GM12865 (cell line): ENCODE data around the gene GNG14.
A peak's percentile ranks its signal among the peaks of the same experiment; 100 is the strongest.

Source experiments
- DNase-seq: peaks from one replicate; pipeline ENCODE4 v3.0.0; 2010; ENCODE audit warnings: low read depth
- H3K4me3 ChIP-seq: 2 replicates; pipeline ENCODE4 v1.5.1; 2011; ENCODE audit warnings: mild to moderate bottlenecking, low read depth, low read length, control low read depth
- TF ChIP-seq, protein P1 (sequence below): IDR thresholded peaks from 2 replicates; pipeline ENCODE4 v1.5.1; 2011; ENCODE audit warnings: low read length, control low read depth, low read depth, inconsistent platforms; ENCODE audit not compliant: insufficient read depth; ENCODE audit errors: missing control alignments

Gene GNG14

DNA sequence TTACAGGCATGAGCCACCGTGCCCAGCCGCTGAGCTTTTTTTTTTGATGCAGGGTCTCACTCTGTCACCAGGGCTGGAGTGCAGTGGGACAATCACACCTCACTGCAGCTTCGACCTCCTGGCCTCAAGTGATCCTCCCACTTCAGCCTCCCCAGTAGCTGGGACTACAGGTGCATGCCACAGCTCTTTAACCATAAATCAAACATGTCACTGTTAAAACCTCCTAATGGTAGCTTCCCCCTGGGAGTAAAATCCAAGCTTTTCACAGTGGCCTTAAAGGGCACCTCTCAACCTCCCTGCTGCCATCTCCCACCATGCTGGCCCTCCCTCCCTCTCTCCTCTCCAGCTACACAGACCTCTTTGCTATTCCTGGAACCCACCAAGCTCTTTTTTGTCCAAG, 2.0 kb upstream of the GNG14 start:
- no peak overlapping the region for H3K4me3 ChIP-seq
- DNase-seq = no peak
- TF ChIP-seq, protein P1, sequence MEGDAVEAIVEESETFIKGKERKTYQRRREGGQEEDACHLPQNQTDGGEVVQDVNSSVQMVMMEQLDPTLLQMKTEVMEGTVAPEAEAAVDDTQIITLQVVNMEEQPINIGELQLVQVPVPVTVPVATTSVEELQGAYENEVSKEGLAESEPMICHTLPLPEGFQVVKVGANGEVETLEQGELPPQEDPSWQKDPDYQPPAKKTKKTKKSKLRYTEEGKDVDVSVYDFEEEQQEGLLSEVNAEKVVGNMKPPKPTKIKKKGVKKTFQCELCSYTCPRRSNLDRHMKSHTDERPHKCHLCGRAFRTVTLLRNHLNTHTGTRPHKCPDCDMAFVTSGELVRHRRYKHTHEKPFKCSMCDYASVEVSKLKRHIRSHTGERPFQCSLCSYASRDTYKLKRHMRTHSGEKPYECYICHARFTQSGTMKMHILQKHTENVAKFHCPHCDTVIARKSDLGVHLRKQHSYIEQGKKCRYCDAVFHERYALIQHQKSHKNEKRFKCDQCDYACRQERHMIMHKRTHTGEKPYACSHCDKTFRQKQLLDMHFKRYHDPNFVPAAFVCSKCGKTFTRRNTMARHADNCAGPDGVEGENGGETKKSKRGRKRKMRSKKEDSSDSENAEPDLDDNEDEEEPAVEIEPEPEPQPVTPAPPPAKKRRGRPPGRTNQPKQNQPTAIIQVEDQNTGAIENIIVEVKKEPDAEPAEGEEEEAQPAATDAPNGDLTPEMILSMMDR = no peak

DNA sequence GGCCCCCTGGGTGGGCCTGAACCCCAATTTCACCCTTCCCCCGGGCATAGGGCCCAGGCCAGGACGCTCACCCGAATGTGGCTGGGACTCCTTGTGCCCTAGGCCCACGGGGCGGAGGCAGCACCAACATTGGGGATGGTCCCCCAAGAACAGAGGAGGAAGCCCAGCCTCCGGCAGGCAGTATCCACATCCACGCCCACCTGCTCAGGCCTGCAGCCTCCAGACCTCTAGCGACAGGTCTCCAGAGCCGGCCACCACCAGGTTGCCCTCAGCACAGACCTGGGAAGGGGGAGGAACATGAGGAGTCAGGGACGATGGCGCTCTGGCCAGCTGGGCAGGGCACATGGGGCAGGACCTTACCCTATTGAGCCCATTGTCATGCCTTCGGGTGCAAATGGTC, 1.2 kb downstream of the GNG14 start:
- TF ChIP-seq, protein P1 = no peak

GRCh38 chr19:12689581-12690216, 1.9 kb downstream of the GNG14 start:
- TF ChIP-seq, protein P1 = no peak
- H3K4me3 ChIP-seq = no peak overlapping the region
- no peak for DNase-seq

More for the DNA sequence above, 1.2 kb downstream of the GNG14 start:
- no peak for DNase-seq
- H3K4me3 ChIP-seq = no peak overlapping the region

DNA sequence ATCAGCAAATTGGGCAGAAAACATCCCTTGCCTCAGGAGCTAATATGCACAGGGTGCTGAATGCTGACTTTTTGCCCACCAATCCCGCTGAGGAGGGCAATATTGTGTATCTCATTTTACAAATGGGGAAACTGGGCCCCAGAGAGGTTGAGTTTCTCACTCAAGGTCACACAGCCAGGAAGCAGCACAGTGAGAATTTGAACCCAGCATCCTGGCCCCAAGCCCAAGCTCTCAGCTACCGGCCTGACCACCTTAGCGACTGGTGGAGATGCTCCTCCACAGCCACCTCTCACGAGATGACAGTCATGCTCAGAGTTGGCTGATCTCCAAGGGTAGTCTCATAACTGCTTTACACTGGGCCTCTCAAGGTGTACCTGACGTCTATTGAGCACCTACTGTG, 5.2 kb downstream of the GNG14 start:
- TF ChIP-seq, protein P1 = no peak
- DNase-seq = no peak
- no peak overlapping the region for H3K4me3 ChIP-seq

DNA sequence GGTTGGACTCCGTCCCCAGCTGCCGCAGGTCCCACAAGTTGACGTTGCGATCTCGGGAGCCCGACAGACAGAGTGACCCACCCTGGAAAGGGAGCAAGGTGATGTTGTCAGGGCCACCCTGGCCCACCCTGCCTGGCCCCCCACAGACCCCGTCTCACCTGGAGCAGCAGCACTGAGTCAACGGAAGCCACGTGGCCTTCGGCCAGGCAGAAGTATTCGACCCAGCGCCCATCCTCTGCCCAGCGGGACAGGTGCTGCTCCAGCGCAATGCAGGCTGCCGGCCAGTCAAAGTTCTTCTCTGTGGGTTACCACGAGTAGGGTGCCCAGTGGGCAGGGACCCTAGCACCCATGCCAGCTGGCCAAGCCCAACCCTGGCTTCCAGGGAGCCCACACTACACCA, 6.8 kb downstream of the GNG14 start:
- TF ChIP-seq, protein P1 = no peak
- no peak for DNase-seq
- no peak overlapping the region for H3K4me3 ChIP-seq

- no peak for DNase-seq
- TF ChIP-seq, protein P1 = no peak
- H3K4me3 ChIP-seq = no peak overlapping the region
Observed at GRCh38 chr19:12695096-12695495, 7.3 kb downstream of the GNG14 start.

- H3K4me3 ChIP-seq = peak overlapping the region; percentile 70
- DNase-seq = no peak
- TF ChIP-seq, protein P1 = no peak
Observed at GRCh38 chr19:12695514-12695913, 7.7 kb downstream of the GNG14 start.
